Sciatic nerve (tissue), 2 donors: ENCODE data around the gene PILRB. TPM values are rescaled to one million over a fixed set of nuclear protein-coding genes. Genes with fewer than 3 reads are reported as not detected.
"Not testable (repeated sequence)": the region's sequence is repeated elsewhere in the genome, so short reads cannot be mapped to it uniquely, and the experiment has no call there.

ENCODE experiments used
- ATAC-seq: fragments of 200-7000 bp; cut with Tn5 transposase; one replicate; pipeline ENCODE4 v1.9.1; 2020; ENCODE audit warnings: mild to moderate bottlenecking, moderate library complexity
- DNase-seq: peaks from one replicate; pipeline ENCODE4 v3.0.0-alpha.2; 2020; ENCODE audit warnings: low spot score
- intact Hi-C: fragments of 100-400 bp; cut with DNase I; formaldehyde crosslinking; loops from one replicate; pipeline ENCODE4 v1.14.2; 2022
- total RNA-seq: library from RNA; stranded (reverse); fragmentation: NEBNext Ultra II Directional; extraction: Animal tissue kit (Norgen Biotek cat#: 25700); gene quantifications from one replicate; pipeline ENCODE4 v1.2.1, GENCODE V29; 2021
- donor health status: DM: no; HTN: no; CAD: no.
- donor health status: DM: no; HTN: no; CAD: no.

PILRB gene
- total RNA-seq, 1 donor from 2014 or later, result 46.3 TPM

DNA sequence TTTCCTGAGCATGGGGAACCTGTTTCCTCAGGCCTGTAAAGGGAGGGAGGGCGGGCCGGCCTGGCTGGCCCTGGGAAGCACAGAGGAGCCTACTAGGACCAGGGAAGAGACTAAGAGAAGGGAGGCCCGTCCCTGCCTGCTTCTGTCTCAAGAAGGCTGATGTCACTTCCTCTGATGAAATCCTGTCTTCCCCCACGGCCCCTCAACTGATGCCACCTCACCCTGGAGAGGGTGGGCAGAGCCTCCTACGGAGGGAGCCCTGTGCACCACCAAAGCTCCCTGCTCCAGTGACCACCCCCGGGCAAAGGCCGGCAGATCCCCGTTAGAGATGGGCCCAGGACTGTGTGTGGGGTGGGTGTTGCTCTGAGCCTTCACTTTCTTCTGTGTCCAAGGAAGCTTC, 14.3 kb downstream of the PILRB start:
- DNase-seq (no peak), ATAC-seq (peak; percentile 40)
- intact Hi-C loops, result no loop called here

DNA sequence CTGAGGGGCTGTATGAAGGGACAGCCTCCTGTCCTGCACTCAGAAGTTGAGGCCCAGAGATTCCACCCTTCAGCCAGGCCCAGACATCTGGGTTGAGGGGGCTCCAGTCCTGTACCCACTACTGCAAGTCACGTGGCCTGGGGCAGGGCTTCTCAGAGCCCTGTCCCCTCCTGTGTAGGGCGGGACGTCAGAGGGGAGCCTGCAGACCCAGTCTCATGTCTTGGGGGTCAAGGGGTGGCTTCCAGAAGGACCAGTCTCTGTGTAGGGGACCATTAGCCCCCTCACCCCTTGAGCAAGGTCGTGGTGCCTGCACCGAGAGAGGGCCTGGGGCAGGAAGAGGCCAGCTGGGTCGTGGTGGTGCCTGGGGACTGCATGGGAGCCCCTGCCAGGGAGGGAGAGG, 14.8 kb downstream of the PILRB start:
- intact Hi-C loops, result no loop called here
- peak; percentile 6 for ATAC-seq
- no peak for DNase-seq

DNA sequence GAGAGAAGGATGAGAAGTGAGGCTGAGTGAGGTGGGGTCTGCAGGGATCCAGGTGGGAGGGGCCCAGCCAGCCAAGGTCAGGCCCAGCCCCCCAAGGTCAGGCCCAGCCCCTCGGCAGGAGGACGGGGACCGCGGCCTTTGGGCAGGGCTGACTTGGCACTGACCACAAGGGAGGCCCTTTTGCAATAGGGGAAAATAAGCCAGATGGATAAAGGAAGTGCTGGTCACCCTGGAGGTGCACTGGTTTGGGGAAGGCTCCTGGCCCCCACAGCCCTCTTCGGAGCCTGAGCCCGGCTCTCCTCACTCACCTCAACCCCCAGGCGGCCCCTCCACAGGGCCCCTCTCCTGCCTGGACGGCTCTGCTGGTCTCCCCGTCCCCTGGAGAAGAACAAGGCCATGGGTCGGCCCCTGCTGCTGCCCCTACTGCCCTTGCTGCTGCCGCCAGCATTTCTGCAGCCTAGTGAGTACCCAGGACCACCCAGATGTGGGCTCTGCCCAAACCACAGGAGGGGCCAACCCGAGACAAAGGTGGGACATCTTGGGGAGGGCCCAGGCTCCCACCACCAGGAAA, 15.4 kb downstream of the PILRB start, which contains the start of gene PILRA:
Gene PILRA (plus strand): TSS at position 227 of the 571 bp plus-strand sequence. CDS start 170 bp downstream, at position 397.
- intact Hi-C loops, result no loop called here
- peak; percentile 74 for ATAC-seq

DNA sequence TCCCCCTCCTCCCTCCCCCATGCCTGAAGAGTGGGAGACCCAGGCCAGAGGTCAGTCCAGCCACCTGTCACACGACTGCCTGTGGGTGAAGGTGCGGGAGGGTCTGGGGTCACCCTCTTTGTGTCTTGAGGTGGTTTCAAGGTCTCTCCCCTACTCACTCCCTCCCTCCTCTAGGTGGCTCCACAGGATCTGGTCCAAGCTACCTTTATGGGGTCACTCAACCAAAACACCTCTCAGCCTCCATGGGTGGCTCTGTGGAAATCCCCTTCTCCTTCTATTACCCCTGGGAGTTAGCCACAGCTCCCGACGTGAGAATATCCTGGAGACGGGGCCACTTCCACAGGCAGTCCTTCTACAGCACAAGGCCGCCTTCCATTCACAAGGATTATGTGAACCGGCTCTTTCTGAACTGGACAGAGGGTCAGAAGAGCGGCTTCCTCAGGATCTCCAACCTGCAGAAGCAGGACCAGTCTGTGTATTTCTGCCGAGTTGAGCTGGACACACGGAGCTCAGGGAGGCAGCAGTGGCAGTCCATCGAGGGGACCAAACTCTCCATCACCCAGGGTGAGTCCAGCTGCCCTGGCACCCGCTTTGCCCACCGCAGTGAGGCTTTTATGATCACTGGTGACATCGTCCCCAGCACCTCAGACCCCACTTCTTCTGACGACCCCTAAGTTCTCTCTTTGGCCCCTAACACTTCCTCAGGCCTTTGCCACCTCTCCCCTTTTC, 16.1 kb downstream of the PILRB start:
- peak; percentile 18 for ATAC-seq

More for the DNA sequence above, 15.4 kb downstream of the PILRB start, which contains the start of gene PILRA:
- DNase-seq, result no peak

DNA sequence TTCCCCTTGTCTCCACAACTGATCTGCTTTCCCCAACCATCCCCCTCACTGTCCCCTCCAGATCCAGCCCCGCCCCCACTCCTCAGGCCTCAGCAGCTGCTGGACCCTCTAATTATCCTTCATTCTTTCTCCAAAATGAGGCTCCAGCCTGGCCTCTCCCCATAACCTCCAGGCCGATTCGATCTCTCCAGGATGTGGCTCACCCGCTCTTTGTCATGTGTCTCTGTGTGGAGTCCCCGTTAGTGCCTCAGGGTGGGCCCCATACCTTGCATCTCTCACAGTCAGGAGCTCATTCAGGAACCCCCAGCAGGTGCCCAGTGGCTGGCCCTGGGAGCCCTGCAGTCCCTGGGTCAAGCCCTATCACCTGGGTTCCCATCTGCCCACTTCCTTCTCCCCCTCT, 16.7 kb downstream of the PILRB start:
- DNase-seq (no peak), ATAC-seq (no peak)
- intact Hi-C loops, result no loop called here

More for the DNA sequence above, 16.1 kb downstream of the PILRB start:
- intact Hi-C loops, DNase-seq: not testable (repeated sequence)

DNA sequence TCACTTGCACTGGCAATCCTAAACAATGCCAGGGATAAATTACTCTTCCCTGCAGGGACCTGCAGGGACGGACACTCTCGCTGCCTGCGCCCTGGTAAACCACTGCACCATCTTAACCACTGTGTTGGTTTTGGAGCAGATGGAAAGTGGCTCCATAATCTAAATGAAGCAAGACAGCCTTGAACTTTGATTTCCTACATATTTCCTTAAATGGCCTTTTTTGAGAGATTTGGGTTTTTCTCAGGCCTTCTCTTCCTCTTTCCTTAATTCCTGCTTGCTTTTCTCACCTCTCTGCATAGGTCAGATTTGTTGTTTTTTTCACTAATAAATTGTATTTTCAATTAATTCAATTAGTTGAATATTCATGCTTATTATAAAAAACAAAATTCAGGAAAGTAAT, 18.1 kb downstream of the PILRB start:
- DNase-seq, result no peak
- ATAC-seq, result no peak
- intact Hi-C loops, result no loop called here

DNA sequence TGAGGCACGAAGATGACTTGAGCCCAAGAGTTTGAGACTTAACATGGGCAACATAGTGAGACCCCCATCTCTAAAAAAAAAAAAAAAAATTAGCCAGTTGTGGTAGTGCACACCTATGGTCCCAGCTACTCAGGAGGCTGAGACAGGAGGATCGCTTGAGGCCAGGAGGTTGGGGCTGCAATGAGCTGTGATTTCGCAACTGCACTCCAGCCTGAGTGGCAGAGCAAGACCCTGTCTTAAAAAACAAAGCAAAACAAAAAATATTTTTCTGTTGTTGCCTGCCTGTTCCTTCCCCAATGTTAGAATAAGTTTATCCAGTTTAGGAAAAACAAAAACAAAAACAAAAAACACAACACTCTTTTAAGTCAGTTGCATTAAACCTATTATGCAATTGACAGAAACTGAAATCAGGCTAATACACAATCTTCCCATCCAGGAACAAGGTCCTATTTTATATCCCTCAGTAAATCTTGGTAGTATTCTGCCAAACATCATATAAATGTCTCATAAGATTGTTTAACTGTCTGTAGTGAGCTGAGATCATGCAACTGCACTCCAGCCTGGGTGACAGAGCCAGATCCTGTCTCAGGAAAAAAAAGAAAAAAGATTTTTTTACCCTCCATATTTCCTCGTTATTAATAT, 20.3 kb downstream of the PILRB start:
- DNase-seq (no peak), ATAC-seq (no peak)
- intact Hi-C loops, result no loop called here

DNA sequence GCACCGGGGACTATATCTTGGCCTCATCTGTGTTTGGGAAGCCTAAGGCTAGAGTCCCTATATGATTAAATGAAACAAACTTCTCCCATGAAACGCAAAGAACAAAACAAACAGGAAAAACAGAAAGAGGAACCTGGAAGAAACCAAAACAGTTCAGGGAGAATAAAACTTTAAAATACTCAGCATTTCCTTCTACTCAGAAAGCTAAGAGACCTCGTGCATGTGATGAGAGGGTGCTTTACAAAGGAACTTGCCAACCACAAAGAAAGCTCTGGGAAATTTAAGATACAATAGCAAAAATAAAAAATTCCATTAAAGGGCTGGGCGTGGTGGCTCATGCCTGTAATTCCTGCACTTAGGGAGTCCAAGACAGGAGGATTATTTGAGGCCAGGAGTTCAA, 22.3 kb downstream of the PILRB start:
- ATAC-seq (peak; percentile 64), DNase-seq (no peak)
- intact Hi-C loops, result no loop called here

DNA sequence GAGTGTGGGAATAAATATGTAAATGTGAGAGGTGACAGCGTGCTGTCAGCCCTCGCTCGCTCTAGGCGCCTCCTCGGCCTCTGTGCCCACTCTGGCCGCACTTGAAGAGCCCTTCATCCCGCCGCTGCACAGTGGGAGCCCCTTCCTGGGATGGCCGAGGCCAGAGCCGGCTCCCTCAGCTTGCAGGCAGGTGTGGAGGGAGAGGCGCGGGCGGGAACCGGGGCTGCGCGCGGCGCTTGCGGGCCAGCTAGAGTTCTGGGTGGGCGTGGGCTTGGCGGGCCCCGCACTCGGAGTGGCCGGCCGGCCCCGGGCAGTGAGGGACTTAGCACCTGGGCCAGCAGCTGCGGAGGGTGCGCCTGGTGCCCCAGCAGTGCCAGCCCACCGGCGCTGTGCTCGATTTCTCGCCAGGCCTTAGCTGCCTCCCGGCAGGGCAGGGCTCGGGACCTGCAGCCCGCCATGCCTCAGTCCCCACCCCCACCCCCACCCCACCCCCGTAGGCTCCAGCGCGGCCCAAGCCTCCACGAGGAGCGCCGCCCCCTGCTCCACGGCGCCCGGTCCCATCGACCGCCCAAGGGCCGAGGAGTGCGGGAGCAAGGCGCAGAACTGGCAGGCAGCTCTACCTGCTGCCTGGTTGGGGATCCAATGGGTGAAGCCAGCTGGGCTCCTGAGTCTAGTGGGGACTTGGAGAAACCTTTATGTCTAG, 23.8 kb downstream of the PILRB start:
- intact Hi-C loops, ATAC-seq, DNase-seq: not testable (repeated sequence)

DNA sequence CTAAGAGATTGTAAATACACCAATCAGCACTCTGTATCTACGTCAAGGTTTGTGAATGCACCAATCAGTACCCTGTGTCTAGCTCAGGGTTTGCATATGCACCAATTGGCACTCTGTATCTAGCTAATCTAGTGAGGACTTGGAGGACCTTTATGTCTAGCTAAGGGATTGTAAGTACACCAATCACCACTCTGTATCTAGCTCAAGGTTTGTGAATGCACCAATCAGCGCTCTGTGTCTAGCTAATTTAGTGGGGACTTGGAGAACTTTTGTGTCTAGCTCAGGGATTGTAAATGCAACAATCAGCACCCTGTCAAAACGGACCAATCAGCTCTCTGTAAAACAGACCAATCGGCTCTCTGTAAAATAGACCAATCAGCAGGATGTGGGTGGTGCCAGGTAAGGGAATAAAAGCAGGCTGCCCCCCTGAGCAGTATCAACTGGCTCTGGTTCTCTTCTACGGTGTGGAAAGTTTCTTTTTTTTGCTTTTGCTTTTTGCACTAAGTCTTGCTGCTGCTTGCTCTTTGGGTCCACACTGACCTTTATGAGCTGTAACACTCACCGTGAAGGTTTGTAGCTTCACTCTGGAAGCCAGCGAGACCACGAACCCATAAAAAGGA, 24.4 kb downstream of the PILRB start:
- intact Hi-C loops, DNase-seq: not testable (repeated sequence)
- peak; percentile 57 for ATAC-seq

DNA sequence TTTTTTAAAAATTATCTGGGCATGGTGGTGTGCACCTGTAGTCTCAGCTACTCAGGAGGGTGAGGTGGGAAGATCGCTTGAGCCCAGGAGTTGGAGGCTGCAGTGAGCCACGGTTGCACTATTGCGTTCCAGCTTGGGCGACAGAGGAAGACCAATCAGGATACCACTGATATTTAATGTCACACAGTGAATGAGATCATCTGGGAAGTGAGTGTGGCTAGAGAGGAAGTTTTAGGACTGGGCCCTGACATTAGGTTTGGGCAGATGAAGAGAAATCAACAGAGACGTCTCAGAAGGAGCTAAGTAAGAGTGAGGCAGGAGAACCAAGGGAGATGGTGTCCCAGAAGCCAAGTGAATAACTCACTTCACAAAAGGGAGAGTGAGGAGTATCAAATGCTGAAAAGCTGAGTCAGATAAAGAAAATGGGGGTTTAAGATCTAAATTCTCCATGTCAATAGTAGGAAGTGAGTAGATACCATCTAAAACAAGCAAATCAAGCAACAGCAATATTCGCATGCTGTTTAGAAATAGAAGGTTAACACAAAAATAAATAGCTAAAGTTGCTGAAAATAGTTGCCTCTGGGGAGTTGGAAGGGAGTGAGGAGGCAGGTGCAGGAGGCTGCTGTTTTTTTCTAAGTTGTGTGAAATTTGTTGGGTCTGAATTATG, 26.8 kb downstream of the PILRB start:
- DNase-seq (no peak), ATAC-seq (no peak)
- intact Hi-C loops, result no loop called here

DNA sequence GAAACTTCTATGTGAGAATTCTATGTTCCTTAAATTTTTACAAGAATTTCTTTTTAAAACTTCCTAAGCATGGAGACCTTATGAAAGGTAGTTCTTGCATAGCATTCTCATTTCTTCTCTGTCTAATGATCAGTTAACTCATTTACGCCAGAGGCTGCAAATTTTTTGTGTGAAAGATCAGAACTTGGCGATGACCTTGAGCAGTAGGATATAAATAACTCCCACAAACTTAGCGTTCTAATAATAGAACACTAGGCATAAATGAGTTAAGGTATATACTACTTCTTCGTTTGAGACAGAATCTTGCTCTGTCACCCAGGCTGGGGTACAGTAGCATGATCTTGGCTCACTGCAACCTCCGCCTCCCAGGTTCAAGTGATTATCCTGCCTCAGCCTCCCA, 29.0 kb downstream of the PILRB start:
- ATAC-seq (no peak), DNase-seq (no peak)
- intact Hi-C loops, result no loop called here

DNA sequence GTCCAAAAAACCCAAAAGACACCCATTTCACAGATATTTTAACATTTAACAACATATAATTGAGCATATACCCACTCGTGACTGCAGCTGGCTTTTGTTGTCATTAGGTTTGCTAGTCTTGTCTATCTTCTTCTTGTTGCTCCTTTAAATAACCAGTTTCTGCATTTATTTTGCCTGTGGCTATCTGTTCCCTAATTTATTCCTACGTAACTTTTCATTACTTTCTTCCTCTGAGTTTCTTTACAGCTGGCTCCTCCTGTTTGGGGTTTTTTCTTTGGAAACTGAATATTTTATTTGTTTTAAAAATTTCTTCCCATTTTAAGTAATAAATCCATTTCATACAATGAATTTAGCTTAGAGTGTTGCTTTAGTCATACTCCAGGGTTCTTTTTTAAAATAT, 29.8 kb downstream of the PILRB start:
- no peak for DNase-seq
- intact Hi-C loops, result no loop called here
- no peak for ATAC-seq

DNA sequence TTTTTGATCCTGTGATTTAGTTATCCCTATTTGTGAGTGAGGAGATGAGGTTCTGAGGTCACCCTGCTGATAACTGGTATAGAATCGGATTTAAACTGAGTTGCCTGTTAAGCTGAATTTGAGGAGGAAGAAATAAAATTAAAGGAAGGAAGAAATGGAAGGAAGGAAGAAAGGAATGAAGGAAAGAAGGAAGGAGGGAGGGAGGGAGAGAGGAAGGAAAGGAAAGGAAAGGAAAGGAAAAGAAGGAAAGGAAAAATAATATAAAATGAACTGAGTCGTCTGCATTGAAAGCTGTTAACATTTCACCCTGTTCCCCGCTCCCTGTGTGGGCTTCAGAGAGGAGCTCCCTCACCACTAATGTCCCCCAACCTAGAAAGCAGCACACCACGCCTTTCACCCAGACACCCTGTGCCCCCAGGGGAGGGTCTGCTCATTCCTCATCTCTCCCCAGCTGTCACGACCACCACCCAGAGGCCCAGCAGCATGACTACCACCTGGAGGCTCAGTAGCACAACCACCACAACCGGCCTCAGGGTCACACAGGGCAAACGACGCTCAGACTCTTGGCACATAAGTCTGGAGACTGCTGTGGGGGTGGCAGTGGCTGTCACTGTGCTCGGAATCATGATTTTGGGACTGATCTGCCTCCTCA, 31.6 kb downstream of the PILRB start:
- ATAC-seq (no peak), DNase-seq (peak; percentile 43)
- intact Hi-C loops, result no loop called here

DNA sequence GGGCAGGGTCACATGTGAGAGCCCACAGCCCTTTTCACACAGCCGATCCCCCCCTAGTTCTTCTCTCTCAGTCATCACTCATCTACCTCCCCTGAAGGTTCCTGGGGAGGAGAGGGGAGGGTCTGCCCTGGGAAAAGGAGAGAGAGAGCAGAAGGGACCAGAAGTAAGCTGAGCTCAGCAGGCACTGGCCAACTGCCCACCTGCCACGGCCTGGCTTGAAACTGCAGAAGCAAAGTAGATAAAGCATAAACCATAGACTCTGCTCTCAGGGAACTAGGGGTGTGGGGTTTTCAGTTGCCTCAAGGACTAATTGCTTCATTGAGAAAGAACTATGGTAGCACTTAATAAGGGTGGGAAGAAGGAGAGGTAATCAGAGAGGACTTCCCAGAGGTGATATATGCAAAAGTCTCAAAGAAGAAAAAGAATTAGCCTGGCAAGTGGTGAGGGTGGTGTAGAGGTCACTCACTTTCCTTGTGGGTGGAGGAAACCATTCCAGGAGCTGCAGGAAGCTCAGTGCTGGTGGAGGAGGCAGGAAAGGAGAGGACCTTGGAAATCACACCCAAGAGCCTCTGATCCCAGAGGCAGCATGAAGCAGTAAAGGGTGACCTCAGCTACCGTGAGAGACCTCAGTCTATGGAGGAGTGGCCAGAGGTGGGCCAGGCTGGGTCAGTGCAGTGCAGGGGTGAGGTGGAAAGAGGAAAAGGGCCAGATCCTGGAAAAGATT, 32.5 kb downstream of the PILRB start:
- intact Hi-C loops, result no loop called here
- DNase-seq (peak; percentile 17), ATAC-seq (no peak)

DNA sequence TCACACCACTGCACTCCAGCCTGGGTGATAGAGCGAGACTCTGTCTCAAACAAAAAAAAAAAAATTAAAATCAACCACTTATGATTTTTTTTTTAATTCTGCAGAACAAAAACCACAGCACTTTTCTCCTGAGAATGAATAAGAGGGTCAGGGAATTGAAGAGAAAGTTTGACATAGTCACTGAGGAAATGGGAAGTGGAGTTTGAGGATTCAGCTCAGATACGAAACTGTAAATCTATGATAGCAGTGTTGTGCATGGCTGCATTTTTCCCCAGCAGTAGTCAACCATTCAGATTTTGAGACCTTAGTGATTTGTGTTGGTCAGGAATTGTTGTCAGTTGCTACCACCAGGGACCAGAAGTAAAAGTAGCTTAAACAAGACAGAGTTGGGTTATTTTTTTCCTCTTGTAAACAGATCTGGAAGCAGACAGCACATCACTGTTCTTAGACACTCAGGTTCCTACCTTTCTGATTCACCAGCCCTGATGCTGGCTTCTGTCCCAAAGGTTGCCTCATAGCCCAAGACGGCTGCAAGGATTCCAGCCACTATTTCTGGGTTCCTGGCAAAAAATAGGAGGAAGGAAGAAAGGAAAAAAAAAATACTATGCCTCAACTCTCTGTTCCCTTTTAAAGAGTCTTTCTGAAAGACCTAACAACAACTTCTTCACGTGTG, 35.5 kb downstream of the PILRB start:
- no peak for DNase-seq
- ATAC-seq, result no peak

DNA sequence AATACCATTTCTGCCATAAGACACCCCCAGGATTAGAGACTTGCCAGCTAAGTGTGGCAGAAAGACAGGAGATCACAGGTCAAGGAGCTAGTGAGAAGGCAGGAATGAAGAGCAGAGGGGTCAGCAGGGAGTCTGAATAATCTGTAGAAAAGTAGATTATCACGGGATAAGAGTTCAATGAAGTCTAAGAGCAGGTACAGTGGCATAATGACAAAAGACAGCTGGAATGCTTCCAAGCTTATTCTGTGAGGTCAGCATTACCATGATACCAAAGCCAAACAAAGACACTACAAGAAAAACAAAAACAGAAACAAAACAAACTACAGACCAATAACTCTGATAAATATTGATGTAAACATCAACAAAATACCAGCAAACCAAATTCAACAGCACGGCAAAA, 36.2 kb downstream of the PILRB start:
- intact Hi-C loops, result no loop called here
- DNase-seq (no peak), ATAC-seq (no peak)

More for the DNA sequence above, 35.5 kb downstream of the PILRB start:
- intact Hi-C loops, result no loop called here
